Colon (tissue), 2 donors: ENCODE measurements around the gene TMEM44.
"Not testable (repeated sequence)": the region's sequence is repeated elsewhere in the genome, so short reads cannot be mapped to it uniquely, and the experiment has no call there.

Source experiments
- FAIRE-seq: peaks from 2 replicates; lab custom pipeline; 2012; peaks lifted over from hg19 to GRCh38; lab: Jason Lieb, UNC
- donor health status: control.
- donor health status: control.

Gene TMEM44

GRCh38 chr3:194609601-194610000 is 23.6 kb downstream of the TMEM44 start:
- FAIRE-seq = no peak

DNA sequence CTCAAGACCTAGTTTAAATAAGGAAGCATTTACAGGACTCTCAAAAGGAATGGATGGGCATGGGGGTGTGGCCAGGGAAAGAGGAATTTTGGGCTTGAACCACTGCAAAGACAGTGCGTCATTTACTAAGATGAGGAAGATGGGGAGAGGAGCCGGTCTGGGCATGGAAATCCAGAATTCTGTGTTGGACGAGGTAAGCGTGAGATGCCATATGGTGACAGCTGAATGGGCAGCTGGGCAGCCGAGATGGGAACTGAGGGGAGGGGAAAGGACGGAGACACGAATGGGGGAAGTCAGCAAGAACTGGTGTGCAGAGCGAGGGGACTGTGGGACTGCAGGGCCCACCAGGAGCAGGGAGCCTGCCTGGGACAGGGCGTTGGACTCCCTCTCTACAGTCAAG is 24.2 kb downstream of the TMEM44 start:
- FAIRE-seq = no peak

DNA sequence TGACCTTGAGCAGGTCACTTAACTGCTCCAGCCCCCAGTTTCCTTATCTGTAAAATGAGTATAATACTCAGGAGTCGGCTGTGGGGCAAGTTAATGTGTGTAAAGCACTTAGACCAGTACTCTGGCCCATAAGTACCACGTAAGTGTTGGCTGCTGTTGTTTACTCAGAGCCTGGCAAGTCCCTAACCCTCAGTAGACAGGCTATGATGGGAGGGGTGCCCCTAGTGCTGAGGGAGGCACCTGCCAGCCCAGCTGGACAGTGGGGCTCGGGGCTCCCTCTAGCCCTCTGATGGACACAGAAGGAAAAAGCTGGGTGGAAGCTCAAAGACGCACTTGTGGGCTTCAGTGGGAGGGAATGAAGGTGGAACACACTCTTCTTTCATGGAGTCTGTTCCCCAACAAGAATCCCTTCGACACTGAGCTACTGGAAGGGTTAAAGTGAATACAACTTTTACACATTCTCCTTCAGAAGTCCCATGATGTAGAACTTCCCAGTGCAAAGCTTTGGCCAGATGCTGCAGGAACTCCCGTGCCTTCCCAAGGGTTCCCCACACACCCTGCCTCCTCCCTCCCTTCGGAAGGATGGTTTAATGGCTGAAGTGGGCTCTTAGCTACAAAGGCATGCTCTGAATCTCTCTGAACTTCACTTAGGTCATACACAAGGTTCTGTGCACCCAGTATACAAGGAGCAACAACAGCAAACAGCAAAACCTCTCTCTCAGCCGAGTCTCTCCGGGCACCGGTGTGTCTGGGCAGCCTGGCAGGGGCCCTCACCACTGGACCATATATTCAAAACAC is 25.4 kb downstream of the TMEM44 start:
- no peak for FAIRE-seq

GRCh38 chr3:194606941-194607340 is 26.3 kb downstream of the TMEM44 start:
- FAIRE-seq = no peak

- no peak for FAIRE-seq
Measured at GRCh38 chr3:194606163-194606562, 27.1 kb downstream of the TMEM44 start.

DNA sequence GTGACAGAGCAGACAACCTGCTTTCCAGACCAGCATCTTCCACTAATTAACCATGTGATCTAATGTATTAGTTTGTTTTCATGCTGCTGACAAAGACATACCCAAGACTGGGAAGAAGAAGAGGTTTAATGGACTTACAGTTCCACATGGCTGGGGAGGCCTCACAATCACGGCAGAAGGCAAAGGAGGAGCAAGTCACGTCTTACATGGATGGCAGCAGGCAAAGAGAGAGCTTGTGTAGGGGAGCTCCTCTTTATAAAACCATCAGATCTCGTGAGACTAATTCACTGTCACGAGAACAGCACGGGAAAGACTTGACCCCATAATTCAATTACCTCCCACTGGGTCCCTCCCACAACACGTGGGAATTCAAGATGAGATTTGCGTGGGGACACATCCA is 27.9 kb downstream of the TMEM44 start:
- not testable (repeated sequence) for FAIRE-seq

- no peak for FAIRE-seq
Measured at GRCh38 chr3:194604837-194605236, 28.4 kb downstream of the TMEM44 start.

- FAIRE-seq = no peak
Measured at GRCh38 chr3:194604126-194604525, 29.1 kb downstream of the TMEM44 start.

- FAIRE-seq = no peak
Measured at GRCh38 chr3:194602669-194603171, 30.5 kb downstream of the TMEM44 start.

DNA sequence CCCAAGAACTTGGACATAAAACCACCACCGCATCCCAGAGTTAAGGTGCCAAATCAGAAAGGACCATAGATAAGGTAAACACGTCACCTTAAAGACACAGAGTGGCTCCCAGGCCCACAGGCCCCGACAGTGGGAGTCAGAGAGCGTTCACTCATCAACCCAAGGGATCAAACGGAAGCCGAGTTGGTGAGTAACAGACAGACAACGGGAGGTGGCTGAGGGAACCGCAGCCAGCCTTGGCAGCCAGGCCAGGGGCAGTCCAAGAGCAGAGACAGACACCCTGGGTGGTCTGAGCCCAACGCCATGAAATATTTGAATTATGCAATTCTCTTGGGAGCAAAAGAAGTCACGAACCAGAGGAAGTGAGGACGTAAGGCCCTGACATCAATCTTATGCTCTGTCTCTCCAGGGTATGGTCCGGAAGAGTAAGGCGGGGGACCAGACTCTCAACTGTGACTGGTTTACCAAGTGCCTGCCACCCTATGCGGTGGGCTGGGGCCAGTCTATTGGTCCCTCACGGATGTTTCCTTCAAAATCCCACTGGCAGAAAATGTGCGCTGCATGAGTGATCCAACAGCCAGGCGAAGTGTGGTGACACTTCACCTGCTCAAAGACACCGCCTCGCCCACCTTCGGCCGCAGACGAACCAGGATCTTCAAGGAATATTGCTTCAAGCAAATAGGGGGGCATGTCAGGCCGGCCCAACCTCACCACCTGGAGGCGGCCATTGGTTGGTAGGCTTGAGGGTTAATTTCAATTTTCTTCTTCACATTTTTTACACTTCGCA is 34.3 kb downstream of the TMEM44 start:
- FAIRE-seq = no peak

DNA sequence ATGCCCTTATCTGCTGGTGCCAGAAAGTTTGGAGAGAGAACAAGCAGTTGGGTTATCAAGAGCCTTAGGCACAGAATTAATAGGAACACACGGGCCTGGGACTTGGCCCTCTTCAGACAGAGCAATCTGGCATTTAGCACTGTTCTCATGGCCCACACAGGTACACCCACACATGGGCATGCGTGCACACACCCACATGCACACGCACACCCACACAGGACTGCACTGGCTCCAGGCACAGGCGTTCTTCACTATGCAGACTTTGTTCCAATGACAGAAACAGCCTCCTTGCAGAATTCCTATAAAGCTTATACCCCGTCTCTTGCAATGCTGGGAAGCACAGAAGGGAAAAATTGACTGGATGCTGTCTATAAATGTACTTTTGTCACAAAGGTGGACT is 36.3 kb downstream of the TMEM44 start:
- no peak for FAIRE-seq

DNA sequence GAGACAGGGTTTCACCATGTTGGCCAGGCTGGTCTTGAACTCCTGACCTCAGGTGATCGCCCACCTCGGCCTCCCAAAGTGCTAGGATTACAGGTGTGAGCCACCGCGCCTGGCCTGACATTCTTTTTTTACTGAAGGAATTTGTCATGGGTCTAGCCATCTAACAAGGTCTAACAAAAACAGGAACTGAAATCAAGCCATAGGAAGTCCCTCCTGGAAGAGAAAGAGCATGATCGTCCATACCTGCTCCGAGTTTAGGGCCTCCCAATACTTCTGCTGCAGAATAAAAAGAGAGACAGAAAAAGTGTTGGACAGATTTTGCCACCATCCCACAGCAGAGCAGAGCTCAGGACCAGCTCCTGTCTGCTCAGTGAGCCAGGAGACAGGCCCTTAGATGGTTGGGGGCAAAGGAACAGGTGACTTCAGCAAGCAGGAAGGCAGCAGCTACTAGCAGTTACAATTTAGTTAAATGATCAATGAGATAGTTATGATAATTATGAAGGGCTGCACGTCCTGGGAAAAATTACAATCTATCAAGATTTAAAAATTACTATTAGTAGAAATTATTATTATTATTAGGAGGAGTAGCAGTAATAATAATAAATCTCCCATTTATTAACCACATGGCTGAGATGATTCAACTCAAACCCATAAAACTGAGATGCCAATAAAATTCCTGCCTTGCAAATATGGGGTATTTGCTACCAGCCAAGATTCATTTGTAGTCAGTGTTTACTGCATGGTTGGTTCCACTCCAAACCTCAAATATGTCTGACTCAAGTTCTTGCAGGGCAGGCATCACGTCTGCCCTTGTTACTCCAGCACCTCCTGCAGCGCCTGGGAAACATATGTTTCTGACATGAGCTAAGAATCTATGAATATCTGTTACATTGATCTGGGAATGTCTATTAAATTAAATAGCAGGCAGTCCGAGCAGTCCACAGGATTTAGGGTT is 40.1 kb downstream of the TMEM44 start:
- FAIRE-seq = no peak

DNA sequence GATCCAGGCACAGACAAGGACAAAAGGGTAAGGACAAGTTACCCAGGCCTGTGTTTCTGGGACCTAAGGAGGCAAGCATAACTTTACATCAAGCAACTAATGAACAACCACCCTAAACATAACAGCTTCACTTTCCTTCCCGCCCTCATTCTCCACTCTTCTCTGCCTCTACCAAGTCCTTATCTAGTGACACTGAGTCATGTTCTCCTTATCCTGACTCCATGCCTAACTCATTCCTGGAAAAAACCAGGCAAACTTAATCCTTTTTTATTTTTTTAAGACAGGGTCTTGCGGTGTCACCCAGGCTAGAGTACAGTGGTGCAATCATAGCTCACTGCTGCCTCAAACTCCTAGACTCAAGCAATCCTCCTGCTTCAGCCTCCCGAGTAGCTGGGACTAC is 44.5 kb downstream of the TMEM44 start:
- FAIRE-seq = no peak

- FAIRE-seq = no peak
Measured at GRCh38 chr3:194588236-194588635, 45.0 kb downstream of the TMEM44 start.

- no peak for FAIRE-seq
Measured at GRCh38 chr3:194587438-194587931, 45.7 kb downstream of the TMEM44 start.

DNA sequence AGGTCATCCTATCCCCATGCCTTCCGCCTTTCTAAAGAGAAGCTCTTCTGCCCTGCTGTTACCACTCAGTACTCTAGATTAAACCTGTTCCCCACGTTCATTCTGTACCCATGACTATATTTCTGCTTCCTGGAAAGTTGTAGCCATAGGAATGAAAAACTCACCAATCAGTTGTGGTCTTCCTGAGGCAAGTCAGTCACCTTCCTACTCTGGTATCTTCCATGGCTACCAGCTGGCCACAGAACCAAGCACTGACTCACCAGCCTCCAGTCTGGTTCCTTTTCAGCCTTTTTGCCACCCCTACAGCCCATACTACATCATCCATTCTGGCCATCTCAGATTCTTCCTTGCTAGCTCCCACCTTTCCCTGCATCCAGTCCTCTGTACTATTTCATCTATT is 46.4 kb downstream of the TMEM44 start:
- no peak for FAIRE-seq

DNA sequence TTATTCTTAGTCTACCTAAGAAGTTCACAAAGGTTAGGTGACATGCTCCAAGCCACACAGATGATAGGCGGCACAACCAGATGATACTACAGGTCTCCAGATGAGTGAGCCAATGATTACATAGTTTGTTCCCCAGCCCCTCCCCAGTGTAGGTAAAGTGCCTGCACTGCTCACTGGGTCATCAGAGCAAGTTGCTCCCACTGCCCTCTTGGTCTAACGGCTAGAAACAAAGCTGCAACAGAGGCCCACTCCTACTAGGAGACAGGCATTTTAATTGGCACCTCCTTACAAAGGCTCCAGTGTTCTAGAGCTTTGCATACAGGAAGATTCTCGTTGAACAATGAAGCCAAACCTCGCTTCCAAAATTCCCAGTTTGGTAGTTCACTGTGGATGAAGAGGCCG is 47.3 kb downstream of the TMEM44 start:
- no peak for FAIRE-seq

DNA sequence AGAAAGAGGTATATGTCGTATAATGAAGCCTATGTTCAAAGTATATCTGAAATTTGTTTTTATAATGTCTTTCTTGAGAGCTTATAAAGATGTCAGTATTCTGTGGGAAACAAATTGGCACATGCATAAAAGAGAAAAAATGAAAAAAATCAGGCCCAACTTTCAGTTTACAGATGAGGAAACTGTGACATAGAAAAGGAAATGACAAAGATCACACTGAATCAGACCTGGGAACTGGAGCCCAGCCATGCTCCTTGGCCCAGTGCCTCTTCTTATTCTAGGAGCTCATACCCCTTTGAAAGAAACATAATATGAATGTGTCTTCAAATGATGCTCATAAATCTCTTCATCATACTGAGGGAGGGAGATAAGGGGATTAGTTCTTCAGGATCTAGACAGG is 48.4 kb downstream of the TMEM44 start:
- no peak for FAIRE-seq

DNA sequence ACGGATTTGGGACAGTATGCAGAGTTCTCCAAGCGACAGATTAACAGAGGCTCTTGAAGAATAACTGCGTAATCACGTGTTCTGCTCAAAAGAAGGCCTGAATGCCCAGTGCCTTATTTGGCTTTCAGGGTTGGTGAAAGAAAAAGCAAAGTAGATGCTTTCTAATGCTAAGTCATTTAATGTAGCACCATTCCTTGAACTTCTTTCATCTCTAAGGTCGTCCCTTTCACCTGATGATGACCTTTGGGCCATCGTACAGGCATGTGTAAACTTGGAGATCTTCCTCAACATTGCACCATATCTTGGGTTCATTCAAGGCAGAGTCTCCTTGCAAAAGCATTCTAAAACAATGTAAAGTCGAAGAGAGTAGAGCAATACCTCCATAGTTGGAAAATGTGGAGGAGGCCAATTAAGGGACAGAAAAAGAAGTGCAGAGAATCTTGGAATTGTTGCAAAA is 48.9 kb downstream of the TMEM44 start:
- FAIRE-seq = no peak

DNA sequence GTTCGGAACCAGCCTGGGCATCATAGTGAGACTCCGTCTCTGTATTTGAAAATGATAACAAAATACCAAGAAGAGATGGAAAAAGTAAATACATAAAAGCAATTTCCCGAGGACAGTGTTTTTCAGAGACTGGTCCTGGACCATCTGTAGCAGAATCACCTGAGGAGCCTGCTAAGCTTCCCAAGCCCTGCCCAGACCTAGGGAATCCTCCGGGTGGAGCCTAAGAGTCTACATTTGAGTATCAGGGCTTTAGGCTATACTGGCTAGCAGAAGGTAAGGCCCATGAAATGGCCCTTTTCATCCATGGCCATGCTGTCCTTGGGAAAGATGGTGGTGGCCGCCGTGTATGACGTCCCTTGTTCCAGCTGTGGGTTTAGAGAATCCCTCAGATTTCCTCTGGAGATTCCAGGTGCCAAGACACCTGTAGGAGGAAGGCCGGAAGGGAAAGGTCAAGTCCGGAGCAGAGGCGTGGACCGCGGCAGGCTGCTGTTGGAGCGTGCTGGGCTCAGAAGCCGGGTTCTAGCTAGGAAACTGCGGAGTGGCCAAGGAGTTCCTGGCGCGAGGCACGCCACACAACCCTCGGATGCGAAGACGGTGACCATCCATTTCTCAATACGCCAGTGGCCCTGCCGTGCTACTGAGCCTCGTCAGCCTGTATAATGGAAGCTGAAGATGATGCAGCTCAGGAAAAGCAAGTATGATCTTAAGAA is 50.9 kb downstream of the TMEM44 start:
- no peak for FAIRE-seq

DNA sequence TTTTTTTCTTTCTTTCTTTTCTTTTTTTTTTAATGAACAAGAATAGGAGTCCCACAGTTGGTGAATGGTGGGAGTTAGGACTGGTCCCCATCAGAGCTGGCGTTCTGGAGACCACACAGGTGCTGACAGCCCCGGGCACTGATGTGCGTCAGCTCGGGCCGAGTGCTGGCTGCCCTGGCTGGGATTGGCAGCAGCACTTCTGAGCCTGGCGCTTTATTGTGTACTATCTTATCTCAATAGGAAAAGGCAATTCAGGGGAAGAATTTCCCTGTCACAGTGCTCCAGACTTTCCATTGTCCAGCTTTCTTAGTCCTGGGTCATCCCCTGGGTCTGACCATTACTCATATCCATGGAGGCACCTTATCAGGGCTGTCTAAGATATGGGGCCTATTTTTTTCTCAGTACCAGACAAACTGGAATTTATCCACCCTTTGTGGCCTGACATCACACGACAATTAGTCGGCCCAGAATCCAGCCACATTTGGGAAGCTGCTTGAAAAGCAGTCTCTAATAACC is 54.1 kb downstream of the TMEM44 start:
- FAIRE-seq = no peak
